Islet of Langerhans (tissue), 1 donor: ENCODE measurements around the gene EFNA3.

Experiments
- FAIRE-seq: peaks from one replicate; lab custom pipeline; 2011; peaks lifted over from hg19 to GRCh38; lab: Jason Lieb, UNC

EFNA3 gene

GRCh38 chr1:155084722-155085503 lies 6.3 kb downstream of the EFNA3 start:
- peak; percentile 45 for FAIRE-seq

GRCh38 chr1:155085504-155086127 lies 7.0 kb downstream of the EFNA3 start:
- FAIRE-seq: no peak

GRCh38 chr1:155086128-155086741 lies 7.6 kb downstream of the EFNA3 start:
- no peak for FAIRE-seq

- FAIRE-seq: no peak
Measured at GRCh38 chr1:155086856-155087535, 8.4 kb downstream of the EFNA3 start.

- no peak for FAIRE-seq
Measured at GRCh38 chr1:155091071-155092051, 12.7 kb downstream of the EFNA3 start.

- FAIRE-seq: no peak
Measured at GRCh38 chr1:155092131-155092530, 13.5 kb downstream of the EFNA3 start.

- FAIRE-seq: no peak
Measured at GRCh38 chr1:155092641-155093040, 14.0 kb downstream of the EFNA3 start.

GRCh38 chr1:155093911-155094621 lies 15.4 kb downstream of the EFNA3 start:
- no peak for FAIRE-seq

GRCh38 chr1:155094622-155094948 lies 15.9 kb downstream of the EFNA3 start:
- FAIRE-seq: no peak

- no peak for FAIRE-seq
Measured at GRCh38 chr1:155099331-155099730, 20.7 kb downstream of the EFNA3 start.

GRCh38 chr1:155103325-155103724 lies 24.7 kb downstream of the EFNA3 start:
- FAIRE-seq: no peak

- no peak for FAIRE-seq
Measured at GRCh38 chr1:155104605-155105534, 26.2 kb downstream of the EFNA3 start.

- FAIRE-seq: no peak
Measured at GRCh38 chr1:155105604-155106011, 27.0 kb downstream of the EFNA3 start.

GRCh38 chr1:155106862-155107261 lies 28.2 kb downstream of the EFNA3 start:
- FAIRE-seq: no peak

- no peak for FAIRE-seq
Measured at GRCh38 chr1:155107309-155108264, 28.9 kb downstream of the EFNA3 start.

GRCh38 chr1:155108296-155108695 lies 29.7 kb downstream of the EFNA3 start:
- no peak for FAIRE-seq

- FAIRE-seq: no peak
Measured at GRCh38 chr1:155110381-155110780, 31.7 kb downstream of the EFNA3 start.

- FAIRE-seq: no peak
Measured at GRCh38 chr1:155110826-155111225, 32.2 kb downstream of the EFNA3 start.

GRCh38 chr1:155113450-155113980 lies 34.9 kb downstream of the EFNA3 start:
- no peak for FAIRE-seq
